ENCODE data around the gene GUCY2D.
"Not testable (repeated sequence)": the region's sequence is repeated elsewhere in the genome, so short reads cannot be mapped to it uniquely, and the experiment has no call there.

Gene GUCY2D

DNA sequence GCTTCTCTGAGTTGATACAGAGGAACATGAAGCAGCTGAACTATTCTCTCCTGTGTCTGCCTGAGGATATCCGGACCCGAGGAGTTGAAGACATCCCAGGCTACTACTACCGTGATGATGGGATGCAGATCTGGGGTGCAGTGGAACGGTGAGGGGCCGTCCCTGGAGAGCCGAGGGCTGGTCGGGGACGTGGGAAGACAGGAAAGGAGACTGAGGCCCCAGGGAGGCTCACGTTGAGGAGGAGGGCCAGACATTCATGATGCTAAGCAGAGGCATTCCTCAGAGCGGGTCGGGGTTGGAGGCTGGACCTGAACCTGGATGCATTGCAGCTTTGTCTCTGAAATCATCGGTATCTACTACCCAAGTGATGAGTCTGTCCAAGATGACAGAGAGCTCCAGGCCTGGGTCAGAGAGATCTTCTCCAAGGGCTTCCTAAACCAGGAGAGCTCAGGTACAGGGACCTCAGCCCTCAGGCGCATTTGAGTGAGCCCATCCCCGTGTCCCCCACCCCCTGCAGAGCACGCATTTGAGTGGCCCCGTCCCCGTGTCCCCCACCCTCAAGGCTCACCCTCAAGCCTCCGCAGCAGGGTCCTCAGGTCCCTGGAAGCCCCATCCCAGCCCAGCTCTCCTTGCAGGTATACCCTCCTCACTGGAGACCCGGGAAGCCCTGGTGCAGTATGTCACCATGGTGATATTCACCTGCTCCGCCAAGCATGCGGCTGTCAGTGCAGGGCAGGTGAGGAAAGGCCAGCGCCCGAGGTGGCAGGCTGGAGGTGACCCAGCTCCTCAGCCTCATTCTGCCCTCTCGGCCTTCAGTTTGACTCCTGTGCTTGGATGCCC is 44.7 kb downstream of the GUCY2D start:
- DNase-seq = no peak

DNA sequence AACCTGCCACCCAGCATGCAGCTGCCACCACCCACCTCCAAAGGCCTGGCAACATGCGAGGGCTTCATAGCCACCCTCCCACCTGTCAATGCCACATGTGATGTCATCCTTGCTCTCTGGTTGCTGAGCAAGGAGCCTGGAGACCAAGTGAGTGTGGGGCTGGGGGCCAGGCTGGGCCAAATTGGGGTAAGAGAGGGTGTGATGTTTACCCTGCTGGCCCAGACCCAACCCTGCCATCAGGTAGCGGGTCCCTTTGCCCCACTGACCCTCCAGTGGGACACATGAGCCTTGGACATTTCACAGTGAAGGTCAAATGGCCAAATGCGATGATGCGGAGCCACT is 45.3 kb downstream of the GUCY2D start:
- DNase-seq = no peak

DNA sequence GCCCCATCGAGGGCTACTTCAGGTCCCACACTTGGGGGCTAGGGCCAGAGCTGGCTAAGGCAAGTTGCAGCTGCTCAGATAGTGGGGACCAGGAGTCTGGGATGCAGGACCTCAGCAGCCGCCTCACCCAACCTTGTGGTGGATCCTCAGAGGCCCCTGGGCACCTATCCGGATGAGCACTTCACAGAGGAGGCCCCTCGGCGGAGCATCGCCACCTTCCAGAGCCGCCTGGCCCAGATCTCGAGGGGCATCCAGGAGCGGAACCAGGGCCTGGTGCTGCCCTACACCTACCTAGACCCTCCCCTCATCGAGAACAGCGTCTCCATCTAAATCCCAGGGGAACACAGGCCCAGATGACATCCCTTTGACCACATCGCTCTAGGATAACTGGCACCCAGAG is 45.8 kb downstream of the GUCY2D start:
- DNase-seq = no peak

DNA sequence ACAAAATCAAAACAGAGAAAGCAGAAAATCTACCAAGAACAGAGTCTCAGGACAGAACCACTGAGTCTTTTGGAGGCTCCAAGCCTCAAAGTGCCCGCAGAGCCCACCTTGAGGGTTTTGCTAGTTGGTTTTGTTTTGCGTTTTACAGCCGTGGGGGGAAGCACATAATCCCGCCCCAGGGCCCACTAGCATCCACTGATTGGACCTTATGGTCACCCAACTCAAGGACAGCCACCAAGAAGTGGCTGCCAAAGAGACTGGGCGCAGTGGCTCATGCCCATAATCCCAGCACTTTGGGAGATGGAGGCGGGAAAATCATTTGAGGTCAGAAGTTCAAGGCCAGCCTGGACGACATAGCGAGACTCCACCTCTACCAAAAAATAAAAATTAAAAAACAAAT is 46.3 kb downstream of the GUCY2D start:
- DNase-seq = no peak

DNA sequence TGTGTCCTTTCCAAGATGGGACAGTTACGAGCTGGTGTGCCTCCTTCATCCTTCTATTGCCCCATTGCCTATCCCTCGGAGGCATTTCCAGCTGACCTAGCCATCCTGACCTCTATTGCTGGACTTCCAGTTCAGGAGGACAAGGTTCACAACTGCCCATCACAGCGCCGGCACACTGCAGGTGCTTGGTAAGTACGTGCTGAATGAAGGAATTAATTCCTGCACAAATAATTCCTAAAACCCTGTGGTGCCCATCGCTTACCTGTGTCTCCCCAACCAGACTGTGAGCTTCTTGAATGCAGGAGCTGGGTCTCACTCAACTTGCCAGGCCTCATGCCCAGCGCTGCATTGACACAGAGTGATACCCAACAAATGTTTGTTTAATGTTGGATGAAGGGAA is 49.4 kb downstream of the GUCY2D start:
- DNase-seq = no peak

DNA sequence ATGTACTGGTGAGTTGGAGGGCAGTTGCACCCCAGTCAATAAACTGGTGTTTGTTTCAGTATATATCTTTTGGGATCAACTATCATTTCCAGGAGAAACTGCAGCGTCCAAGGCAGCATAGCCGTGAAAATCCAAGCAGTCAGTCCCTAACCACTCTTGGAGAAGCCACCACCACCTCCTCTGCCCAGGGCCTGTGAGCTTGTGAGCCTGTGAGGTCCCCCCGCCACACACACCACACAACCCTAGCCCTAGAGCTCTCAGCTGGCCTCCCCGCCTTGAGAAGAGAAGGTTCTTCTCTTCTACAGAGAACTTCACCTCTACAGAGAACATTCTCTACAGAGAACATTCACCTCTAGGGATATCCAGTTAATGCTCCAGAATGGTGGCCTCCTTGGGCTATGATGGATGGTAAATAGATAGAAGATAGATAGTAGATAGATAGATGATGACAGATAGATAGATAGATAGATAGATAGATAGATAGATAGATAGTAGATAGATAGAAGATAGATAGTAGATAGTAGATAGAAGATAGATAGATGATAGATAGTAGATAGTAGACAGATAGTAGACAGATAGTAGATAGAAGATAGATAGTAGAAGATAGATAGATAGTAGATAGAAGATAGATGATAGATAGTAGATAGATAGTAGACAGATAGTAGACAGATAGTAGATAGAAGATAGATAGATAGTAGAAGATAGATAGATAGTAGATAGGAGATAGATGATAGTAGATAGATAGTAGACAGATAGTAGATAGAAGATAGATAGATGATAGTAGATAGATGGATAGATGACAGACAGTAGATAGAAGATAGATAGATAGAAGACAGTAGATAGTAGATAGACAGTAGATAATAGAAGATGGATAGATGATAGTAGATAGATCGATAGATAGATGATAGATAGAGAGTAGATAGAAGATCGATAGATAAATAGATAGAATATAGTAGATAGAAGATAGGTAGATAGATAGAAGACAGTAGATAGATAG is 50.1 kb downstream of the GUCY2D start:
- DNase-seq = no peak

DNA sequence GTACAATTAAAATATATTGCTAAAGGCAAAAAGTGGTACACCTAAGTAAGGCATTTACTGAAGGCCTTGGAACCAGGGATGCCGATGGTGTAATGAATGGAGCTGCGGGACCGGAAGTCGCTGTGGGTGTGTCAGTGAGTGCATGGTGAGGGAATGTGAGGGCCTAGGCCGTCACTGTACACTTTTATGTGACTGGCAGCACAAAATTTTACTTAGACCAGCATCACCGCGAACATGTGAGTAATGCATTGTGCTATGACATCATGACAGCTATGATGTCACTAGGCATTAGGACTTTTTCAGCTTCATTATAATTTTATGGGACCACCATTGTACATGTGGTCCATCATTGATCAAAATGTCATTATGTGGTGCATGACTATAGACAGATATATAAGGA is 51.2 kb downstream of the GUCY2D start:
- DNase-seq = no peak

DNA sequence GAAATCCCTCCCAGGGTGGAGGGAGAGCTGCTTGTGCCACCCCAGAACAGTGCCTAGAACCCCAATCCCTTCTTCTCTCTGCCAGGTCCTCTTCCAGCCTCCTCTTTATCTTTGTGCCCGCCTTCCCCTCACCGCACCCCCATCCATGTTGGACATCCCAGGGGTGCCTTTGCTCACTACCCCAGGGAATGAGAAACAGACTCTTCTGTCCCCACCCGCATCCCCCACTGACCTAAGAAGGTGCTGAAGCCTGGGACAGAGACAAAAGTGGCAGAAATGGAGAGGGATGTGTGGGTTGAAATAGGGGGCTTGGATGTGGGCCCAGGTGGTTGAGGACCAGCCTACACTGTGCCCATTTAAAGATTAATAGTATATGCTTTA is 53.4 kb downstream of the GUCY2D start:
- no peak for DNase-seq

DNA sequence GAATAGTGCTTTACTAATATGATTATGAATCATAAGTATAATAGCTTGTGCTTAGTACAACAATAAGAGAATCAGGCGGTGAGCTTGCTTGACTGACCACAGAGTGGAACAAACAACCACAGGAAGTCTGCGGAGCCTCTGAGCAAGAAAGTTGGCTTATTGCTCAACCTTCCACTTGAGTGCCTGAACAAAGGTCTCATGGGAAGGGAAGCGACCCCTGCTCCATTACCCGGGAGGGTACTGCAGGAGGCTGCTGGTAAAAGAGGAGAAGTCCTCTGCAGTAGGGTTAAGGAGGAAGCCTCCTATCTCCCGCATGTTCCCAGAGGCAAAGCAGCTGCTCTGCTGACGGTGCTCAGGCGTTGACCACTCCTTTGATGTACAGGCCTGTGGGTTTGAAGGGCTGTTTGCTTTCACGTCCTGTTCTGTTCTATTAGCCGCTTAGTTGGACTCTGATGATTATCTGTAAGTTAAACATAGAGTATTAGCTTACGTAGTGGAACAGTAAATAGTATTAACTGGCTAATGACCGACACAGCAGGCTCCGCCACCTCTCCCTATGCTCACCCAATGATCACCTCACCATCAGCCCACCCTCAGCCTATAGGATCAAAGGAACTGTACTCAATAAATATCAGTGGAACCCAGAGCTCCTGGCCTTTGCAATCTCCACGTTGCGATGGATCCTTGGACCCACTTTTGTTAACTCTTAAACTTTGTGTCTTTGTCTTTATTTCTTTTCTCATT is 54.0 kb downstream of the GUCY2D start:
- DNase-seq = no peak

DNA sequence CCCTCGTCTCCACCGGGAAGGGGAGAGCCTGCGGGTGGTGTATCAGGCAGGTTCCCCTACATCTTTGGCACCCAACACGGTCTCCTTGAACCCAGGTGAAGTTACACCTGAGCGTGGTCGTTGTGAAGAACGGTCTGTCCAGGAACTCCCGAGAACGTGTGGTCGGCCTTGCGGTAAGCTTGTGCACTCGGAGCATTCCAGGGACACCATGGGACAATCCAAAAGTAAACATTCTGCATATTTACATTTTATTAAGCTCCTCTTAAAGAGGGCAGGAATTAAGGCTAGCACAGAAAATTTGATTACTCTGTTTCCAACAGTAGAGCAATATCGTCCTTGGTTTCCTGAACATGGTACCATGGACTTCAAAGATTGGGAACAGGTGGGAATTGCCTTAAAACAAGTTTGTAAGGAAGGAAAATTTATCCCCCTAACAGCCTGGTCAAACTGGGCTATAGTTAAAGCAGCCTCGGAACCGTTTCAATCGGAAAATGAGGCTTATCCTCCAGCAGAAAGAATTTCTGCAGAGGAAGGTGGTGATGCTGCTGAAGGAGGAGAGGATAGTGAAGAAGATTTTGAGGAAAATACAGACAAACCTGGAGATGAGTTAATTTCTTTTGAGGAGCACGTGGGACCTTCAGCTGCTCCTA is 54.7 kb downstream of the GUCY2D start:
- DNase-seq = no peak

DNA sequence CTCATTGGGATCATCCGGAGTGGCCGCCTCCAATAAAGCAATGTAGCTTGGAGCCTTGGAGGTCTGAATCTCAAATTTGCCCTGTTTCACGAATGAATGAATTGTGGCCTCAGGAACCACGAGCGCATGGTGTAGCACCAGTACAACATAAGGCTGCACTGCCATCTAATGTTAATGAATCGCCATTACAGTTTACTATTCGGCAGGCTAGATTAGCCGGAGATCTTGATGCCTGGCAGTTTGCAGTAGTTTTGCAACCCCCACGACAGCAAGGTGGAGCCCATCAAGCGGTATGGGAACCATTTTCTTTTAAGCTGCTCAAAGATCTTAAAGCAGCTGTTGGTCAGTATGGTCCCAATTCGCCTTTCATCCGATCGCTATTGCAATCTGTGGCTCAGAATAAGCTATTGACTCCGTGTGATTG is 55.3 kb downstream of the GUCY2D start:
- DNase-seq = peak in 1 of 2 experiments; percentile 36

DNA sequence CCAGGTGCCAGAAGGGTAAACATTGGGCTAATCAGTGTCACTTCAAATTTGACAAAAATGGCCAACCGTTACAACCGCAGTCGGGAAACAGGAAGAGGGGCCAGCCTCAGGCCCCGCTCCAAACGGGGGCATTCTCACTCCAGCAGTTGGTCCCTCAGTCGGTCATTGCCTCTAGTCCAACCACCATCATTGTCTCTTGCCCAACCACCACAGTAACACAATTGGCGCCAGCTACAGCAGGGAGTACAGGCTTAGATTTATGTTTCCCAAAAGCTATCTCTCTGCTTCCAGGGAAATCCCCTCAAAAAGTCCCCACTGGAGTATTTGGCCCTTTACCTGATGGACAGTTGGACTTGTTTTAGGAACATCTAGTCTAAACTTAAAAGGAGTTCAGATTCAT is 56.7 kb downstream of the GUCY2D start:
- DNase-seq = no peak

DNA sequence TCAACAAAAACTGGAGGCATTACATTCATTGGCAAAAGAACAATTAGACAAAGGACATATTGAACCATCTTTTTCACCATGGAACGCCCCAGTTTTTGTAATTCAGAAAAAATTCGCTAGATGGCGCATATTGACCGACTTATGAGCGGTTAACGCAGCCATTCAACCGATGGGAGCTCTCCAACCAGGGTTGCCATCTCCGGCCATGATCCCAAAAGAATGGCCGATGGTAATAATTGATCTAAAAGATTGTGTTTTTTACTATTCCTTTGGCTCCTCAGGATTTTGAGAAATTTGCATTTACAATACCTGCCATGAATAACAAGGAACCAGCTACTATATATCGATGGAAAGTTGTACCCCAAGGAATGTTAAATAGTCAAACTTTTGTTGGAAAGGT is 57.9 kb downstream of the GUCY2D start:
- peak; percentile 31 to 47 for DNase-seq

DNA sequence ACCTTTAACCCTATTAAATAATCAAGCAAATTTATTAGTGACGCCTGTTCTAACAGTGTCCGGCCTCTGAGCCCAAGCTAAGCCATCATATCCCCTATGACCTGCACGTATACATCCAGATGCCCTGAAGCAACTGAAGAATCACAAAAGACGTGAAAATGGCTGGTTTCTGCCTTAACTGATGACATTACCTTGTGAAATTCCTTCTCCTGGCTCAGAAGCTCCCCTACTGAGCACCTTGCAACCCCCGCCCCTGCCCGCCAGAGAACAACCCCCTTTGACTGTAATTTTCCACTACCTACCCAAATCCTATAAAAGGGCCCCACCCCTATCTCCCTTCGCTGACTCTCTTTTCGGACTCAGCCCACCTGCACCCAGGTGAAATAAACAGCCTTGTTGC is 59.4 kb downstream of the GUCY2D start:
- DNase-seq = not testable (repeated sequence)

DNA sequence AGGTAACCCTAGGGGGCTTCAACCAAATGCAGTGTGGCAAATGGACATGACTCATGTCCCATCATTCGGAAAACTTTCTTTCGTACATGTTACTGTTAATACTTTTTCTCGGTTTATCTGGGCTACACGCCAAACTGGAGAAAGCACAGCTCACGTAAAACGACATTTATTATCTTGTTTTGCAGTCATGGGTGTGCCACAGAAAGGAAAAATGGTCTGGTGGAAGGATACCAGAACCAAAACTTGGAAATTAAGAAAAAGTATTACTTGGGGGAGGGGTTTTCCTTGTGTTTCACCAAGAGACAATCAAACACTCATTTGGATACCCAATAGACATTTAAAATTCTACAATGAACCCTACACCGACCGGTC is 60.0 kb downstream of the GUCY2D start:
- no peak for DNase-seq

DNA sequence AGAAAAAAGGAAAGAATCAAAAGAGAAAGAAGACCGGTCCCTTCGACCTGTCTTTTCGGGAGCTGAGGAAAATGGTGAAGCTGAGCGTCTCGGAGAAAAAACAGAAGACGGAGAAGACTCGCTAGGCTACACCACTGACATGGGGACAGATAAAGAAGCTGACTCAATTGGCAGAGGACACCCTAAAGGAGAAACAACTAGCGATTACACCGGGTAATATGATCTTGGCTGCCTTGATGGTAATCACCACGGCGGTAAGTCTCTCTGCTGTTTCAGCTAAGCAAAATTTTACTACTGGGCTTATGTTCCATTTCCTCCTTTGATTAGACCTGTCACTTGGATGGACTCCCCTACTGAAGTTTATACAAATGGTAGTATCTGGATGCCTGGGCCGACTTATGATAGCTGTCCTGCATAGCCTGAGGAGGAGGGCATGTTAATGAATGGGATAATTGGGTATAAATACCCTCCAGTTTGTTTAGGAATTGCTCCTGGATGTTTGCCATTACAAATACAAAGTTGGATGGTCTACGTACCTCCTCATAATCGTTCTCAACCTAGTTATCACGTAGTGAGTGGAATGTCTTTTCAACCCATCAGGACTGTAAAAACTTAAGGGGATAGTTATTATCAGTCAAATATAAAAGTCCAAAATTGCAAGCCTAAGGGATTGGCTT is 60.5 kb downstream of the GUCY2D start:
- DNase-seq = no peak

DNA sequence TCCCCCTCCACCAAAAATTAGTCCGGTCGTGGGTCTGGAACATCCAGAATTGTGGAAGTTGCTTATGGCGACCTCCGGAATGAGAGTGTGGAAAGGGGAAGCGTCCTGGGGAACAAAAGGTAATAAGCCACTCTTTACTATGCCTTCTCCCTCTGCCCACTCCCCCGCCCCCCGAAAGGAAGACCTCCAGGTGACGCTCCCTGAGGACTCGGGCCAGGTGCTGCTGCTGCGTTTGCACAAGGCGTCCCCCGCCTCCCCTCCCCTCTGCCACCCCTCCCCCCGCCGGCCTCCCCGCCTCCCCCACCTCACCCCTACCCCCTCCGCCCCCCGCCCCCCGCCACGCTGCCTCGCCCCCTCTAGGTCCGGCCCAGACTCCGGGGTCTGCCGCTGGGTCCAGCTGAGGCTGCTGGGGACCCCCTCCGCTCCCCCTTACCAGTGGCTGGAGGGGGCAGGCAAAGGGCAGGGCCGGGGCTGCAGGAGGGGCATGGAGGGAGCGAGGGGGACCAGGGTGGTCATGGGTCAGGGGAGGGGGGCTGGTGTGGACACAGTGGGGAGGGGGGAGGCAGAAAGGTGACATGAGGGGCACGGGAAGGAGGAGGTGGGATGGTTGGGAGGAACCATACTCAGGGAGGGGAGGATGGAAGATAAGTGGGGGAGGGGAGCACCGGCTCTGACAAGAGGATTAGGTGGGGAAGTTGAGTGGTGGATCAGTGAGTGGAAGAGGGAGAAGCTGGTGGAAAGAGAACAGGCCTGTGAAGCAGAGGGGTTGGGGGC is 61.5 kb downstream of the GUCY2D start:
- DNase-seq = no peak

DNA sequence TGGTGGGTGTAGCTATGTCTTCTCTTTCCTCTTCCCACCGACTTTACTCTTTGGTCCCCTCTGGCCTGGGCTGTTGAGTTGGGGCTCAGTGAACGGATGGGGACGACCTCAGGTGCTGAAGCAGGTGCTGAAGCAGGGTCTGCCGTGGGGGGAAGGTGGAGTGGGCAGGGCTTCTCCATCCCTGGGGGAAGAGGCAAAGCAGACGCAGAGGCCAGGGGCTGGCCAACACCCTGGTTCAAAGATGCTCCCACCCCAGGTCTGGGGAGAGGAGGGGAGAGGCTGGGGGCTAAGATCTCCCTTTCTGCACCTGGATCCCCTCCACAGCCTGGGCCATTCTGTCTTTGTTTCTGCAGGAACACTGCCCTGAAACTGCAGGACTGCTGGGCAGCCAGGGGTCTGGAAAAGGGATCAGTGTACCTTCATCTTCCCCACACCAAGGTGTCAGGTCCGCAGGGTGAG is 62.2 kb downstream of the GUCY2D start:
- DNase-seq = no peak

DNA sequence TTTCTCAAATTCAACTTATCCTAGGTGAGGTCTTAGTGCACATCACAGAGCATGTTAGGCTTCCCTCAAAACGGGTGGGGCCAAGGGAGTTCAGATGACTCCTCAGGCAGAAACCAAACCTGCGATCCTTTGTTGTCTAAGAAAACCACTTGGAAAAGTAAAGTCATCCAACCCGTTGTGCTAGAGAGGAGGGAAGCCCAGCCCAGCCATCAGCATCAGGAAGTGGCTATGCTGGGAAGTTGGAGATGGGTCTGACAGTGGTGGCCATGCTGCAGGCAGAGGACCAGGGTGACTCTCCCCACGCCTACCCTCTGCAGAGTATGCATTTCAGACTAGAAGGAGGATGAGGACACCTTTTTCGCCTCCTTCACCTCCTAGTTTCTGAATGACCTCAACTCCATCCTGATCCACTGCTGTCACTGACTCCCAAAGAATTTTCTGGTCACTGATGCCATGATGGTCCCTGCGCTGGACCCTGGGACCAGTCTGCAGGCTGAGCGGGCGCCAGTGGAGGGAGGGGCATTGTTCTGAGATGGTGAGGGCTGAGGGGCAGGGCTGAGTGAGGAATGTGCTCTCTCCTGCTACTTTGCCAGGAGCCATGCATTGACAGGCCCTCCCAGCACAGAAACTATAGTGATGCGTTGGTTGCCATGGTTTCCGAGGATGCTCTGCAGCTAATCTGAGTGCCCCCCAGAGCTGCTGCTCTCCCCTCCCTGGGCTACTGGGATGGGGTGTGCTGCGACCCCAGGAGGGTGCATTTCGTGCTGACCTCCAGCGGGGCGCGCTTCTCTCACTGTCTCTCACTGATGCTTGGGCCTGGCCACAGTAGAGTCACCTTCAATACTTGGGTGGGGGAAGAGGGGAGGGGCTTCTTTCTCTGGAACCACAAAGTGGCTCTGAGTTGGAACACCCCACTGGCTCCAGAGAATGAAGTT is 64.7 kb downstream of the GUCY2D start:
- no peak for DNase-seq

DNA sequence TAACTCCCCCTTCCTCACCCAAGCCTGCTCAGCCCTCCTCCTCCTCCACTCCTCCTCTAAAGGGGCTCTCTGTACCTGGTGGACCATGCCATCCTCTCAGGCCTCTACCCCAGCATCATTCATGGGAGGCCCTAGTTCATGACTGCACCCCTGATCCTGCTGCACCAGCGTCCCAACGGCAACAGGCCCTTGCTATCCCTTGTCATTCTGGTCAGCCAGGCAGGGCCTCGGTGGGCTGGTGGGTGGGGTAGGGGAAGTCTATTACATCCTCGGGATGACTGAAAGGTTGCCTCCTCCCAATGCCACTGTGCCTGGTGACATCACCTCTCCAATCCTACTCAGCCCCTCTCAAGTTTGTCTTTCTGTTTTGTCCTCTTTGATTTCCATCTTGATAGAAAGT is 65.4 kb downstream of the GUCY2D start:
- DNase-seq = no peak

All from stimulated activated CD4-positive, alpha-beta T cell treated with anti-CD3 and anti-CD28 coated beads, Interleukin-4, amount 100 ng/mL, for 4 hours (primary cell).